Body of pancreas (tissue), 4 donors: ENCODE results near the gene TPM1. TPM values are rescaled to one million over a fixed set of nuclear protein-coding genes. Genes with fewer than 3 reads are reported as not detected.
A peak's percentile ranks its signal among the peaks of the same experiment; 100 is the strongest.
"Not testable (repeated sequence)": the region's sequence is repeated elsewhere in the genome, so short reads cannot be mapped to it uniquely, and the experiment has no call there.

Experiments
- ATAC-seq: fragments of 150-250 bp; one replicate; pipeline ENCODE4 v1.9.1; 2016
- DNase-seq, 4 donors: peaks; one replicate each; pipeline ENCODE4 v3.0.0-alpha.2; 2019
- H3K27ac ChIP-seq, 4 donors: fragments of 200-600 bp; sonication (generic); 1 replicate in 3 of 4; 2 replicates in 1 of 4; pipeline versions ENCODE4 v1.5.1 to v1.6.1; 2016 to 2019; ENCODE audit warnings: mild to moderate bottlenecking in 1 of 4, mixed read lengths in 1 of 4, moderate library complexity in 1 of 4
- H3K27me3 ChIP-seq, 2 donors: fragments of 200-600 bp; sonication (generic); one replicate each; pipeline ENCODE4 v1.6.0; 2016; ENCODE audit warnings: mild to moderate bottlenecking in 1 of 2
- H3K36me3 ChIP-seq, 2 donors: fragments of 200-600 bp; sonication (generic); replicated peaks in 1 of 2; 2 replicates each; pipeline ENCODE4 v1.5.1; 2016; ENCODE audit warnings: low read depth in 2 of 2; ENCODE audit not compliant: insufficient read depth in 1 of 2
- H3K4me1 ChIP-seq: fragments of 200-600 bp; sonication (generic); one replicate; pipeline ENCODE4 v1.6.0; 2016
- H3K4me3 ChIP-seq, 2 donors: fragments of 200-600 bp; sonication (generic); 1 replicate in 1 of 2; 2 replicates in 1 of 2; pipeline ENCODE4 v1.5.1; 2016 to 2019
- H3K9me3 ChIP-seq, 3 donors: fragments of 200-600 bp; sonication (generic); 1 replicate in 2 of 3; 2 replicates in 1 of 3; pipeline ENCODE4 v1.5.1; 2016
- CTCF ChIP-seq, 7 experiments: fragments of 450-650 bp in 4 of 7; fragments of 200-600 bp in 3 of 7; sonication (generic) in 3 of 7; IDR thresholded peaks; one replicate each; pipeline ENCODE4 v1.5.1; 2016 to 2019; ENCODE audit warnings: antibody characterized with exemption in 7 of 7
- POLR2A ChIP-seq, 3 donors: fragments of 450-650 bp; IDR thresholded peaks; one replicate each; pipeline ENCODE4 v1.6.1; 2016; ENCODE audit warnings: antibody characterized with exemption in 3 of 3, mild to moderate bottlenecking in 2 of 3
- WGBS, 2 donors: methylation state at CpG; one replicate each; pipeline ENCODE4 v1.1.5; 2017; 5-methylcytosine and 5-hydroxymethylcytosine counted together
- intact Hi-C: fragments of 100-400 bp; cut with DNase I; formaldehyde crosslinking; loops from one replicate; pipeline ENCODE4 v1.15.1; 2023
- total RNA-seq, 2 donors: library from RNA; depleted of rRNA; stranded (reverse); fragments of >200 nt; gene quantifications; one replicate each; pipeline ENCODE4 v1.1.0, GENCODE V29; 2016

TPM1 gene
- 100 to 1,000 TPM; 417 to 435 TPM for total RNA-seq

GRCh38 chr15:63041974-63042876, at the start of gene TPM1:
Gene TPM1 (plus strand): TSS chr15:63042747. CDS start chr15:63042830, 83 bp downstream.
- Histone ChIP-seq H3K27ac (peak within 1 kb of the TSS; percentile 69 to 93 (median 90)), H3K4me3 (peak within 1 kb of the TSS; percentile 37 to 73), H3K9me3 (no peaks in the 10 kb centered on the region), H3K4me1 (peaks cover 65% of the 10 kb centered on the region), H3K36me3 (no peaks in the 10 kb centered on the region), H3K27me3 (no peaks in the 10 kb centered on the region)
- peak in 1 of 7 experiments; percentile 12 for TF ChIP-seq CTCF (IDR thresholded peaks at IDR 0.05)
- peak; percentile 73 to 96 (median 91) for TF ChIP-seq POLR2A (IDR thresholded peaks at IDR 0.05)
- DNase-seq (peak; percentile 77 to 86 (median 83)), ATAC-seq (peak; percentile 80)
- WGBS, 2 donors = 4 to 6% methylated on average over 55 to 70 of the region's 84 CpGs
- intact Hi-C loops = no loop called here

GRCh38 chr15:62993066-62993465, 49.5 kb upstream of the TPM1 start:
- H3K36me3 ChIP-seq = no peaks in the 10 kb centered on the region
- H3K4me3 ChIP-seq = no peak overlapping the region
- H3K9me3 ChIP-seq = no peaks in the 10 kb centered on the region
- 93 to 94% methylated on average over 7 of the region's 7 CpGs for WGBS, 2 donors
- H3K4me1 ChIP-seq = peaks cover 26% of the 10 kb centered on the region
- no peak for DNase-seq
- TF ChIP-seq POLR2A (IDR thresholded peaks at IDR 0.05) (no peak), CTCF (IDR thresholded peaks at IDR 0.05) (no peak)
- no peak for ATAC-seq
- no peak overlapping the region for H3K27ac ChIP-seq
- no peaks in the 10 kb centered on the region for H3K27me3 ChIP-seq
- intact Hi-C loops = no loop called here

- H3K4me3 ChIP-seq, DNase-seq, H3K36me3 ChIP-seq, intact Hi-C loops, H3K27me3 ChIP-seq, H3K27ac ChIP-seq, ATAC-seq, H3K9me3 ChIP-seq: not testable (repeated sequence)
- peaks cover 31% of the 10 kb centered on the region for H3K4me1 ChIP-seq
- WGBS, 2 donors = 84 to 93% methylated on average over 4 of the region's 4 CpGs
Measured at GRCh38 chr15:62993632-62994031, 48.9 kb upstream of the TPM1 start.

GRCh38 chr15:62994439-62994838, 48.1 kb upstream of the TPM1 start:
- Histone ChIP-seq H3K27me3 (no peaks in the 10 kb centered on the region), H3K4me1 (peaks cover 36% of the 10 kb centered on the region), H3K9me3 (no peaks in the 10 kb centered on the region), H3K4me3 (no peak overlapping the region), H3K36me3 (no peaks in the 10 kb centered on the region), H3K27ac (peak overlapping the region in 2 of 4 donors; percentile 39 to 42)
- ATAC-seq (no peak), DNase-seq (no peak)
- no peak for TF ChIP-seq POLR2A (IDR thresholded peaks at IDR 0.05)
- no peak for TF ChIP-seq CTCF (IDR thresholded peaks at IDR 0.05)
- WGBS, 2 donors = 72 to 89% methylated on average over 4 of the region's 4 CpGs
- intact Hi-C loops = no loop called here

GRCh38 chr15:62994975-62995681, 47.4 kb upstream of the TPM1 start:
- intact Hi-C loops = no loop called here
- no peak for TF ChIP-seq CTCF (IDR thresholded peaks at IDR 0.05)
- no peak for TF ChIP-seq POLR2A (IDR thresholded peaks at IDR 0.05)
- ATAC-seq = peak; percentile 76
- 48 to 58% methylated on average over 3 of the region's 3 CpGs for WGBS, 2 donors
- H3K27ac ChIP-seq = peak overlapping the region in 2 of 4 donors; percentile 42 to 44
- H3K9me3 ChIP-seq = no peaks in the 10 kb centered on the region
- peaks cover 37% of the 10 kb centered on the region for H3K4me1 ChIP-seq
- H3K36me3 ChIP-seq = no peaks in the 10 kb centered on the region
- no peaks in the 10 kb centered on the region for H3K27me3 ChIP-seq
- peak in 1 of 4 donors; percentile 58 for DNase-seq
- no peak overlapping the region for H3K4me3 ChIP-seq
